ENCODE measurements around the gene SRRM1. TPM values are rescaled to one million over a fixed set of nuclear protein-coding genes. Genes with fewer than 3 reads are reported as not detected.

Gene SRRM1
- total RNA-seq, 4 donors from 2014 or later, result 44.0 to 91.2 (median 58.1) TPM

DNA sequence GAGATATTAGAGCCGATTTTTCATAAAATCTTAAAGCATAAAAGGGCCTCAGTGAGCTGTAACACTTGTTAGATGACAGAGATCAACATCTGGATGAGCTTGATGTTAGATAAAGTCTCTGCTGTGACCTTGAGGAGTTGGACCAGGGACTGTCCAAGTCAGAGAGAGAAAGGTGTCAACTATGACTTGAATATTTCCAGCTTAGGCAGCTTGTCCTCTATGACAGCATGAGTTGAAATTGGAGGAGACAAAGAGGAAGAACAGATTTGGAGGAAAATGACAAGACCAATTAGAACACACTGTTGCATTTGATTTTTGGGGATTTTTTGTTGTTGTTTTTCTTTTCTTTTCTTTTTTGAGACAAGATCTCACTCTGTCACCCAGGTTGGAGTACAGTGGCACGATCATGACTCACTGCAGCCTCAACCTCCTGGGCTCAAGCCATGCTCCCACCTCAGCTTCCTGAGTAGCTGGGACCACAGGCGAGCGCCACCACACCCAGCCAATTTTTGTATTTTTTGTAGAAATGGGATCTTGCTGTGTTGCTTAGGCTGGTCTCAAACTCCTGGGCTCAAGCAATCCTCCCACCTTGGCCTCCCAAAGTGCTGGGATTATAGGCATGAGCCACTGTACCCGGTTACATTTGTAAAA is 66.8 kb downstream of the SRRM1 start:
- intact Hi-C loops (cut with DNase I), result no loop called here
- DNase-seq, result no peak
- 59 to 66% methylated on average over 5 of the region's 5 CpGs for WGBS, 2 donors
- H3K27me3 ChIP-seq, result no peaks in the 10 kb centered on the region
- H3K9me3 ChIP-seq, result no peaks in the 10 kb centered on the region
- H3K27ac ChIP-seq, result peak overlapping the region in 1 of 4 donors; percentile 11
- H3K36me3 ChIP-seq, result no peaks in the 10 kb centered on the region
- TF ChIP-seq CTCF (IDR thresholded peaks at IDR 0.05) (no peak), POLR2A (IDR thresholded peaks at IDR 0.05) (no peak)
- H3K4me1 ChIP-seq, result peaks cover 0 to 14% (median 0%) of the 10 kb centered on the region in 3 donors
- no peak overlapping the region for H3K4me3 ChIP-seq

DNA sequence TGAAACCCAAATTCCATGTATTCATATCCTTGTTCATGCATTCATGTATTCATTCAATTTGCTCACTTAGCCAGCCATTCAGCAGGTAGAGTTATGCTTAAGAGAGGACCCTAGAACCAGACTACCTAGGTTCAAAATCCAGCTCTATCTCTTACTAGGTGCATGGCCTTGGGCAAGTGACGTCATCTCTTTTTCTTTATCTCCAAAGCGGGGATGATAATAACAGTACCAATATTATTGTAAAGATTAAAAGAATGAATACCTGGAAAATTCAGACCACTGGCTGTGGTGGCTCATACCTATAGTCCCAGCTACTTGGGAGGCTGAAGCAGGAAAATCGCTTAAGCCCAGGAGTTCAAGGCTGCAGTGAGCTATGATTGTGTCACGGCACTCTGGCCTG is 68.2 kb downstream of the SRRM1 start:
- intact Hi-C loops (cut with DNase I), result no loop called here
- Histone ChIP-seq H3K9me3 (no peaks in the 10 kb centered on the region), H3K4me1 (no peaks in the 10 kb centered on the region), H3K4me3 (no peak overlapping the region), H3K27me3 (no peaks in the 10 kb centered on the region), H3K27ac (no peak overlapping the region), H3K36me3 (no peaks in the 10 kb centered on the region)
- DNase-seq, result no peak
- WGBS, 2 donors, result 81 to 93% methylated on average over 4 of the region's 4 CpGs
- TF ChIP-seq CTCF (IDR thresholded peaks at IDR 0.05), result no peak
- no peak for TF ChIP-seq POLR2A (IDR thresholded peaks at IDR 0.05)

GRCh38 chr1:24713176-24713575 is 70.1 kb downstream of the SRRM1 start:
- no peak overlapping the region for H3K4me3 ChIP-seq
- no peak for TF ChIP-seq CTCF (IDR thresholded peaks at IDR 0.05)
- no peak for TF ChIP-seq POLR2A (IDR thresholded peaks at IDR 0.05)
- no peaks in the 10 kb centered on the region for H3K36me3 ChIP-seq
- H3K9me3 ChIP-seq, result no peaks in the 10 kb centered on the region
- peaks cover 0 to 2% (median 2%) of the 10 kb centered on the region in 3 donors for H3K4me1 ChIP-seq
- no peaks in the 10 kb centered on the region for H3K27me3 ChIP-seq
- WGBS, 2 donors, result 89 to 95% methylated on average over 3 to 4 of the region's 4 CpGs
- intact Hi-C loops (cut with DNase I), result no loop called here
- H3K27ac ChIP-seq, result no peak overlapping the region
- DNase-seq, result no peak

DNA sequence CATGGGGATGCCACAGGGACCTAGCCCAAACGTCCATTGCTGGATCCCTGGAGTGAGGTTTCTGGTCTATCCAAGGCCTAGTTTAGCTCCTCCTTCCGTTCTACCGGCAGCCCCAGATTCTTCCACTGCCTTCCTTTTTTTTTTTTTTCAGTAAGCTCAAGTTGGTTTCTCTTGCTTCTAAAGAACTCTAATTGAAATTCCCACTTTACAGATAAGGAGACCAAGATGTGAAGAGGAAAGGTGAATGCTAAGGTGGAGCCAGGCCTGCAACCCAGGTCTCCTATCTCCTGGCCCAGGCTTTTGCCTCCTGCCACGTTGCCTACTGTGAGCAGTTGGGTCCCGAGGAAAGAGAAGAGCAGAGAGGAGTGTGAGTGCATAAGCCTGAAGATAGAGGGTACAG is 70.6 kb downstream of the SRRM1 start:
- Histone ChIP-seq H3K36me3 (no peaks in the 10 kb centered on the region), H3K9me3 (no peaks in the 10 kb centered on the region), H3K27ac (no peak overlapping the region), H3K27me3 (no peaks in the 10 kb centered on the region), H3K4me3 (no peak overlapping the region), H3K4me1 (peaks cover 3 to 8% (median 8%) of the 10 kb centered on the region in 3 donors)
- intact Hi-C loops (cut with DNase I), result no loop called here
- WGBS, 2 donors, result 61 to 68% methylated on average over 5 of the region's 5 CpGs
- TF ChIP-seq CTCF (IDR thresholded peaks at IDR 0.05) (no peak), POLR2A (IDR thresholded peaks at IDR 0.05) (no peak)
- no peak for DNase-seq

- Histone ChIP-seq H3K9me3 (no peaks in the 10 kb centered on the region), H3K4me3 (no peak overlapping the region), H3K36me3 (no peaks in the 10 kb centered on the region), H3K27me3 (no peaks in the 10 kb centered on the region), H3K27ac (no peak overlapping the region), H3K4me1 (peaks cover 3 to 20% (median 12%) of the 10 kb centered on the region in 3 donors)
- TF ChIP-seq POLR2A (IDR thresholded peaks at IDR 0.05) (no peak), CTCF (IDR thresholded peaks at IDR 0.05) (no peak)
- no peak for DNase-seq
- WGBS, 2 donors, result 87 to 94% methylated on average over 2 to 4 of the region's 8 CpGs
- intact Hi-C loops (cut with DNase I), result no loop called here
These were observed 71.9 kb downstream of the SRRM1 start for GRCh38 chr1:24714859-24715520.
